H1 (cell line): Measurements from ENCODE around the gene COL16A1. TPM values are rescaled to one million over a fixed set of nuclear protein-coding genes. Genes with fewer than 3 reads are reported as not detected.

Experiments used
- CTCF ChIA-PET: fragments of 300-600 bp; sonication (Branson Sonifier 250); formaldehyde crosslinking; loops from one replicate; lab custom pipeline; 2021; ENCODE audit not compliant: partially characterized antibody; lab: Charles Lee
- POLR2A ChIA-PET: fragments of 300-600 bp; sonication (Branson Sonifier 250); formaldehyde crosslinking; loops from one replicate; lab custom pipeline; 2021; ENCODE audit warnings: inconsistent platforms; ENCODE audit not compliant: partially characterized antibody; lab: Charles Lee
- DNase-seq, 2 experiments: peaks; one replicate each; pipeline versions ENCODE4 v3.0.0 to v3.0.0-alpha.2; 2010 to 2022; ENCODE audit warnings: low spot score in 2 of 2, low read depth in 1 of 2, mixed read lengths in 1 of 2
- FAIRE-seq: peaks from 2 replicates; lab custom pipeline; 2011; peaks lifted over from hg19 to GRCh38; lab: Jason Lieb, UNC
- H2AFZ ChIP-seq: 2 replicates; pipeline ENCODE4 v1.8.1; 2012; ENCODE audit warnings: low read length, inconsistent platforms
- H2AK5ac ChIP-seq: 2 replicates; pipeline ENCODE4 v1.6.1; 2013; ENCODE audit warnings: low read depth, low read length
- H2BK120ac ChIP-seq: replicated peaks from 2 replicates; pipeline ENCODE3; 2013; ENCODE audit warnings: low read depth, low read length, inconsistent platforms
- H2BK12ac ChIP-seq: 2 replicates; pipeline ENCODE4 v1.6.1; 2013; ENCODE audit warnings: low read depth, low read length
- H2BK15ac ChIP-seq: 2 replicates; pipeline ENCODE4 v1.6.1; 2013; ENCODE audit warnings: low read length
- H2BK20ac ChIP-seq: 2 replicates; pipeline ENCODE4 v1.6.1; 2013; ENCODE audit warnings: low read length
- H2BK5ac ChIP-seq: 2 replicates; pipeline ENCODE4 v1.6.1; 2013; ENCODE audit warnings: low read depth, low read length
- H3K14ac ChIP-seq: 2 replicates; pipeline ENCODE4 v1.6.1; 2013; ENCODE audit warnings: inconsistent platforms; ENCODE audit not compliant: insufficient read length
- H3K18ac ChIP-seq: 2 replicates; pipeline ENCODE4 v1.6.1; 2013; ENCODE audit warnings: low read length; ENCODE audit errors: extremely low read depth
- H3K23ac ChIP-seq: 2 replicates; pipeline ENCODE4 v1.6.1; 2013; ENCODE audit warnings: inconsistent platforms; ENCODE audit not compliant: insufficient read length
- H3K23me2 ChIP-seq: 2 replicates; pipeline ENCODE4 v1.6.1; 2013; ENCODE audit warnings: low read depth, low read length
- H3K27ac ChIP-seq: 2 replicates; pipeline ENCODE4 v1.6.1; 2011; ENCODE audit warnings: low read depth, low read length, inconsistent platforms
- H3K27me3 ChIP-seq, 4 experiments: replicated peaks in 1 of 4; 1 replicate in 1 of 4; 2 replicates in 3 of 4; pipeline versions ENCODE4 v1.6.1 to v1.8.1; 2011 to 2013; ENCODE audit warnings: low read length in 3 of 4, mild to moderate bottlenecking in 3 of 4, inconsistent platforms in 2 of 4, mixed read lengths in 2 of 4, moderate library complexity in 1 of 4; ENCODE audit not compliant: control insufficient read depth in 3 of 4, insufficient read depth in 3 of 4; ENCODE audit errors: extremely low read depth in 1 of 4
- H3K36me3 ChIP-seq, 4 experiments: 2 replicates each; pipeline versions ENCODE4 v1.6.1 to v1.8.1; 2011 to 2013; ENCODE audit warnings: mild to moderate bottlenecking in 4 of 4, low read length in 3 of 4, moderate library complexity in 2 of 4, control low read depth in 1 of 4, inconsistent platforms in 1 of 4; ENCODE audit not compliant: insufficient read depth in 4 of 4, control insufficient read depth in 2 of 4
- H3K4ac ChIP-seq: replicated peaks from 2 replicates; pipeline ENCODE3; 2013; ENCODE audit warnings: low read length, low read depth, mixed read lengths, inconsistent platforms; ENCODE audit not compliant: insufficient read length
- H3K4me1 ChIP-seq, 4 experiments: replicated peaks in 1 of 4; 1 replicate in 1 of 4; 2 replicates in 3 of 4; pipeline versions ENCODE4 v1.6.1 to v1.8.1; 2011 to 2013; ENCODE audit warnings: low read length in 3 of 4, inconsistent platforms in 2 of 4, mixed read lengths in 1 of 4; ENCODE audit not compliant: insufficient read depth in 4 of 4, control insufficient read depth in 3 of 4
- H3K4me2 ChIP-seq, 2 experiments: 2 replicates each; pipeline versions ENCODE4 v1.6.1 to v1.8.1; 2011 to 2013; ENCODE audit warnings: low read depth in 2 of 2, low read length in 2 of 2, control low read depth in 1 of 2, inconsistent platforms in 1 of 2, mild to moderate bottlenecking in 1 of 2; ENCODE audit not compliant: insufficient read depth in 1 of 2
- H3K4me3 ChIP-seq, 4 experiments: fragments of 200-600, 300-600 bp in 1 of 4; sonication (generic), shearing (Covaris generic), sonication (Bioruptor Twin) in 1 of 4; 2 replicates each; pipeline versions ENCODE4 v1.5.1 to v1.8.1; 2011 to 2016; ENCODE audit warnings: low read length in 4 of 4, low read depth in 3 of 4, control low read depth in 2 of 4, inconsistent platforms in 2 of 4, mild to moderate bottlenecking in 2 of 4, mixed read lengths in 1 of 4, moderate library complexity in 1 of 4; ENCODE audit not compliant: insufficient read depth in 2 of 4; ENCODE audit errors: extremely low read depth in 1 of 4
- H3K56ac ChIP-seq: replicated peaks from 2 replicates; pipeline ENCODE3; 2013; ENCODE audit warnings: low read depth, mild to moderate bottlenecking, mixed read lengths, low read length, inconsistent platforms; ENCODE audit not compliant: insufficient read length
- H3K79me1 ChIP-seq: 2 replicates; pipeline ENCODE4 v1.6.1; 2013; ENCODE audit warnings: low read depth, low read length, control low read depth
- H3K79me2 ChIP-seq, 2 experiments: 2 replicates each; pipeline versions ENCODE4 v1.6.1 to v1.8.1; 2012 to 2013; ENCODE audit warnings: low read length in 2 of 2, mild to moderate bottlenecking in 2 of 2, inconsistent platforms in 1 of 2; ENCODE audit not compliant: insufficient read depth in 2 of 2, control insufficient read depth in 1 of 2
- H3K9ac ChIP-seq, 4 experiments: replicated peaks in 1 of 4; 1 replicate in 1 of 4; 2 replicates in 3 of 4; pipeline versions ENCODE4 v1.6.1 to v1.8.1; 2011 to 2013; ENCODE audit warnings: low read depth in 3 of 4, low read length in 3 of 4, control low read depth in 2 of 4, mild to moderate bottlenecking in 2 of 4, moderate library complexity in 2 of 4, inconsistent platforms in 1 of 4; ENCODE audit errors: extremely low read depth in 1 of 4
- H3K9me3 ChIP-seq, 2 experiments: 2 replicates each; pipeline versions ENCODE4 v1.6.1 to v1.8.1; 2012 to 2013; ENCODE audit warnings: mild to moderate bottlenecking in 2 of 2, moderate library complexity in 2 of 2, control low read depth in 1 of 2, inconsistent platforms in 1 of 2, low read depth in 1 of 2, low read length in 1 of 2, mixed read lengths in 1 of 2; ENCODE audit not compliant: insufficient read depth in 2 of 2
- H4K20me1 ChIP-seq, 2 experiments: replicated peaks in 1 of 2; 2 replicates each; pipeline versions ENCODE3 to v1.8.1; 2011 to 2013; ENCODE audit warnings: inconsistent platforms in 2 of 2, low read length in 2 of 2, mild to moderate bottlenecking in 1 of 2; ENCODE audit not compliant: insufficient read depth in 2 of 2, control insufficient read depth in 1 of 2
- H4K5ac ChIP-seq: 2 replicates; pipeline ENCODE4 v1.6.1; 2013; ENCODE audit warnings: low read length, low read depth, mixed read lengths, inconsistent platforms; ENCODE audit not compliant: insufficient read length
- H4K8ac ChIP-seq: 2 replicates; pipeline ENCODE4 v1.8.0; 2013; ENCODE audit warnings: mild to moderate bottlenecking, moderate library complexity, low read length, inconsistent platforms; ENCODE audit not compliant: insufficient read depth; ENCODE audit errors: extremely low read depth
- H4K91ac ChIP-seq: replicated peaks from 2 replicates; pipeline ENCODE3; 2013; ENCODE audit warnings: low read length, mixed read lengths, inconsistent platforms; ENCODE audit not compliant: insufficient read length
- HDAC6 ChIP-seq: IDR thresholded peaks from one replicate; pipeline ENCODE4 v1.7.1; 2012; ENCODE audit warnings: low read depth, mild to moderate bottlenecking, inconsistent platforms, low read length, moderate library complexity
- RNF2 ChIP-seq: fragments of 200-900, 300-1000 bp; sonication (generic); IDR thresholded peaks from 2 replicates; pipeline ENCODE4 v1.7.1; 2016; ENCODE audit warnings: borderline replicate concordance, low read depth, mild to moderate bottlenecking, antibody characterized with exemption, low read length; ENCODE audit not compliant: poor library complexity, severe bottlenecking; ENCODE audit errors: missing control alignments
- SP4 ChIP-seq: IDR thresholded peaks from 2 replicates; pipeline ENCODE4 v1.6.1; 2012; ENCODE audit warnings: low read length, inconsistent platforms
- WGBS, 2 experiments: shearing (Covaris generic) in 1 of 2; methylation state at CpG; one replicate each; pipeline versions ENCODE4 v1.1.6 to v1.1.7; 2013 to 2015; ENCODE audit warnings: low lambda C conversion rate in 2 of 2, mixed read lengths in 2 of 2, inconsistent platforms in 1 of 2, low coverage in 1 of 2, missing lambda C conversion rate in 1 of 2; ENCODE audit not compliant: insufficient replicate concordance in 2 of 2, insufficient coverage in 1 of 2, insufficient read length in 1 of 2; ENCODE audit errors: extremely low coverage in 1 of 2, missing lambda C conversion rate in 1 of 2; 5-methylcytosine and 5-hydroxymethylcytosine counted together
- polyA plus RNA-seq, 7 experiments: library from polyadenylated mRNA; depleted of rRNA in 3 of 7; stranded (reverse) in 5 of 7; unstranded in 2 of 7; fragments of >200 nt in 5 of 7; fragments of 200-250 nt in 2 of 7; gene quantifications; 1 replicate in 5 of 7; 2 replicates in 1 of 7; 4 replicates in 1 of 7; pipeline versions ENCODE4 v1.2.1 to v1.2.3, GENCODE V29; 2011 to 2013; ENCODE audit warnings: missing spikeins in 2 of 7, mixed read lengths in 2 of 7
- total RNA-seq: library from RNA; stranded (reverse); fragmentation: NEBNext Ultra II Directional; extraction: Animal tissue kit (Norgen Biotek cat#: 25700); gene quantifications from 2 replicates; pipeline ENCODE4 v1.2.1, GENCODE V29; 2021

COL16A1 gene
- total and polyA plus RNA-seq, 2 of the 8 experiments (the other 6 are each of a cell fraction or from before 2014, with no cell fraction given) = 2.0 to 10.5 TPM

DNA sequence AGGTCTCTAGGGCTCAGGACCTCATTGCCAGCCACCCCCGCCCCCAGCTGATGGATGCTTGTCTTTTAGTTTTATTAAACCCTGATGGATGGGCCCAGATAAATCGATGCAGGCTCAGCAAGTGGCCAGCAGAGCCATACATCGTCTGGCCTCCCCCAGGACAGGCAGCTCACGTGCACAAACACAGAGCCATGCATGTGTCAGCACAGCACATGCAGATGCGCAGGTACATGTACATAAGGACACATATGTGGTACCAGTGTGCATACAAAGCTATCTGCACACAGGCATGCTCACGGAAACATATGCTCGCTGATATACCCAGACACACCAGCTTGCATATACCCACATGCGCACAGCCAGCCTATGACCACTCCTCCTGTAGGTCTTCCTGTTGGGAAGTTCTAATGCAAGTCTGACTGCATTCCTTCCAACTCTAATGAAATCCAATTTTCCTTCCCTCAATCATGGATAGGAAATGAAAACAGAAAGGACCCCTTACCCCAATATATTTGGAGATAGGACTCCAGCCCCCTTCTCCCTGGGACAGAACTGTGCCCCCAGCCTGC lies 897 bp downstream of the COL16A1 start:
- no peaks in the 10 kb centered on the region for H3K36me3 ChIP-seq
- no peak overlapping the region for H4K91ac ChIP-seq
- no peaks in the 10 kb centered on the region; a peak in 1 of 7 replicates for H3K27me3 ChIP-seq
- H3K4me1 ChIP-seq = peaks cover 15 to 35% (median 16%) of the 10 kb centered on the region in 4 experiments
- H3K23me2 ChIP-seq = peaks cover 5% of the 10 kb centered on the region
- no peak overlapping the region for H2AFZ ChIP-seq
- no peak overlapping the region for H3K56ac ChIP-seq
- H2BK120ac ChIP-seq = no peak overlapping the region
- FAIRE-seq = no peak
- no peaks in the 10 kb centered on the region for H3K79me2 ChIP-seq
- H3K18ac ChIP-seq = no peak overlapping the region
- no peak overlapping the region for H3K27ac ChIP-seq
- ChIA-PET POLR2A (interaction anchor here (1.3 to 7.3 kb wide), 3 partner anchors 9 to 18 kb away, joined by 3 to 43 read pairs (median 11); no protein-coding TSS in a partner anchor), CTCF (interaction anchor here (0.8 to 8.1 kb wide), 15 partner anchors 12 to 154 kb away, joined by 3 to 108 read pairs (median 6); no protein-coding TSS in a partner anchor)
- H2BK12ac ChIP-seq = peak overlapping the region; percentile 45; the same call in 1 of the 2 replicates
- H4K8ac ChIP-seq = no peak overlapping the region
- no peak overlapping the region for H2BK15ac ChIP-seq
- H3K14ac ChIP-seq = no peak overlapping the region
- no peaks in the 10 kb centered on the region for H3K9me3 ChIP-seq
- H2AK5ac ChIP-seq = 0 out of 2 replicates have a peak overlapping the region, but pooled peaks have one; percentile 8
- WGBS, 2 experiments = 85% methylated on average over 8 of the region's 8 CpGs; no CpG with 5 or more reads in 1 of the 2 experiments
- H4K20me1 ChIP-seq = no peaks in the 10 kb centered on the region
- H4K5ac ChIP-seq = no peak overlapping the region
- H3K4ac ChIP-seq = no peak overlapping the region
- no peak for TF ChIP-seq RNF2
- TF ChIP-seq HDAC6 = no peak
- TF ChIP-seq SP4 = no peak
- no peak overlapping the region for H3K23ac ChIP-seq
- H3K79me1 ChIP-seq = no peaks in the 10 kb centered on the region
- DNase-seq = no peak
- H3K9ac ChIP-seq = no peak overlapping the region
- H3K4me2 ChIP-seq = peak overlapping the region; percentile 70 to 78; a peak in 2 of 4 replicates
- no peak overlapping the region for H2BK20ac ChIP-seq
- no peak overlapping the region for H2BK5ac ChIP-seq
- peak overlapping the region in 1 of 4 experiments; percentile 69; a peak in 1 of 8 replicates for H3K4me3 ChIP-seq
